Inflammatory macrophage treated with lipopolysaccharide for 4 hours (primary cell): ENCODE measurements around the gene FAF1.

ENCODE experiments used
- DNase-seq: peaks from one replicate; pipeline ENCODE4 v3.0.0-alpha.2; 2020

FAF1 gene

GRCh38 chr1:50693829-50694228, 266.2 kb downstream of the FAF1 start:
- DNase-seq, result no peak

- DNase-seq, result no peak
These were observed 275.9 kb downstream of the FAF1 start for GRCh38 chr1:50684185-50684584.

- no peak for DNase-seq
These were observed 278.1 kb downstream of the FAF1 start for GRCh38 chr1:50681931-50682330.

- DNase-seq, result no peak
These were observed 292.2 kb downstream of the FAF1 start for GRCh38 chr1:50667710-50668356.

GRCh38 chr1:50667272-50667671, 292.8 kb downstream of the FAF1 start:
- no peak for DNase-seq

GRCh38 chr1:50666849-50667248, 293.2 kb downstream of the FAF1 start:
- DNase-seq, result no peak

- no peak for DNase-seq
These were observed 294.7 kb downstream of the FAF1 start for GRCh38 chr1:50665413-50665812.

GRCh38 chr1:50661626-50662025, 298.4 kb downstream of the FAF1 start:
- DNase-seq, result no peak

GRCh38 chr1:50659107-50659662, 300.9 kb downstream of the FAF1 start:
- no peak for DNase-seq

- DNase-seq, result no peak
These were observed 301.5 kb downstream of the FAF1 start for GRCh38 chr1:50658459-50659076.

GRCh38 chr1:50656931-50657330, 303.1 kb downstream of the FAF1 start:
- DNase-seq, result no peak

- DNase-seq, result no peak
These were observed 308.4 kb downstream of the FAF1 start for GRCh38 chr1:50651476-50652263.

GRCh38 chr1:50646526-50646925, 313.5 kb downstream of the FAF1 start:
- DNase-seq, result no peak

- no peak for DNase-seq
These were observed 314.9 kb downstream of the FAF1 start for GRCh38 chr1:50645139-50645538.

- DNase-seq, result no peak
These were observed 315.5 kb downstream of the FAF1 start for GRCh38 chr1:50644447-50645105.

- DNase-seq, result no peak
These were observed 322.6 kb downstream of the FAF1 start for GRCh38 chr1:50637460-50637859.

- DNase-seq, result no peak
These were observed 325.8 kb downstream of the FAF1 start for GRCh38 chr1:50634251-50634650.

- no peak for DNase-seq
These were observed 326.6 kb downstream of the FAF1 start for GRCh38 chr1:50633465-50633864.

GRCh38 chr1:50631161-50631560, 328.9 kb downstream of the FAF1 start:
- DNase-seq, result no peak

GRCh38 chr1:50622259-50622658, 337.8 kb downstream of the FAF1 start:
- no peak for DNase-seq

- DNase-seq, result no peak
These were observed 339.3 kb downstream of the FAF1 start for GRCh38 chr1:50620680-50621329.

GRCh38 chr1:50615036-50615750, 344.9 kb downstream of the FAF1 start:
- DNase-seq, result no peak
